OCI-LY3 (cell line): ENCODE results near the gene OPN1MW3.

ENCODE experiments used
- H2AFZ ChIP-seq: fragments of 200-600, 300-600 bp; shearing (Covaris generic); 2 replicates; pipeline ENCODE4 v1.6.0; 2014; ENCODE audit warnings: antibody characterized with exemption, low read depth, low read length
- H3K27ac ChIP-seq: fragments of 200-600, 300-600 bp; sonication (generic); 2 replicates; pipeline ENCODE4 v1.5.1; 2014; ENCODE audit warnings: mild to moderate bottlenecking, low read length, moderate library complexity, mixed read lengths
- H3K27me3 ChIP-seq: fragments of 200-600, 300-600 bp; sonication (generic); 2 replicates; pipeline ENCODE4 v1.6.1; 2014; ENCODE audit warnings: low read depth, low read length, mixed read lengths
- H3K36me3 ChIP-seq: fragments of 200-600, 300-600 bp; sonication (generic); replicated peaks from 2 replicates; pipeline ENCODE3; 2014; ENCODE audit warnings: low read depth, low read length, mixed read lengths
- H3K4me1 ChIP-seq: fragments of 300-600, 200-600 bp; sonication (generic); 2 replicates; pipeline ENCODE4 v1.6.1; 2014; ENCODE audit warnings: low read length, mixed read lengths
- H3K4me2 ChIP-seq: fragments of 200-600, 300-600 bp; sonication (generic); 2 replicates; pipeline ENCODE4 v1.6.1; 2014; ENCODE audit warnings: low read length, mixed read lengths
- H3K4me3 ChIP-seq: fragments of 300-600, 200-600 bp; sonication (generic); 2 replicates; pipeline ENCODE4 v1.5.1; 2014; ENCODE audit warnings: antibody characterized with exemption, mild to moderate bottlenecking, low read length, moderate library complexity
- H3K79me2 ChIP-seq: fragments of 300-600, 200-600 bp; shearing (Covaris generic); 2 replicates; pipeline ENCODE4 v1.6.1; 2014; ENCODE audit warnings: mild to moderate bottlenecking, low read length, mixed read lengths
- H3K9ac ChIP-seq: fragments of 300-600, 200-600 bp; shearing (Covaris generic); 2 replicates; pipeline ENCODE4 v1.6.0; 2014; ENCODE audit warnings: mild to moderate bottlenecking, low read length, moderate library complexity
- H3K9me3 ChIP-seq: fragments of 200-600, 300-600 bp; shearing (Covaris generic); 2 replicates; pipeline ENCODE4 v1.6.1; 2014; ENCODE audit warnings: low read length, mixed read lengths; ENCODE audit not compliant: insufficient read depth
- H4K20me1 ChIP-seq: fragments of 200-600, 300-600 bp; sonication (generic); 2 replicates; pipeline ENCODE4 v1.6.1; 2016; ENCODE audit warnings: low read length, mixed read lengths; ENCODE audit not compliant: insufficient read depth
- CTCF ChIP-seq: fragments of 200-600, 300-600 bp; sonication (generic); IDR thresholded peaks from 2 replicates; pipeline ENCODE4 v1.5.1; 2014; ENCODE audit warnings: antibody characterized with exemption, low read length, low read depth
- EZH2phosphoT487 ChIP-seq: fragments of 200-600 bp; shearing (Covaris generic); IDR thresholded peaks from 2 replicates; pipeline ENCODE4 v1.6.1; 2018; ENCODE audit warnings: antibody characterized with exemption, mixed run types, low read depth

OPN1MW3 gene

GRCh38 chrX:154310616-154311536, 53.5 kb downstream of the OPN1MW3 start:
- Histone ChIP-seq H3K36me3 (no peaks in the 10 kb centered on the region), H3K9me3 (no peaks in the 10 kb centered on the region), H3K4me3 (no peak overlapping the region), H3K4me1 (peaks cover 12% of the 10 kb centered on the region), H4K20me1 (no peaks in the 10 kb centered on the region), H3K79me2 (no peaks in the 10 kb centered on the region), H3K4me2 (no peak overlapping the region), H2AFZ (no peak overlapping the region), H3K27ac (no peak overlapping the region), H3K27me3 (no peaks in the 10 kb centered on the region), H3K9ac (no peak overlapping the region)
- TF ChIP-seq EZH2phosphoT487: no peak
- no peak for TF ChIP-seq CTCF

- Histone ChIP-seq H3K9me3 (no peaks in the 10 kb centered on the region), H3K4me3 (no peak overlapping the region), H3K9ac (no peak overlapping the region), H3K4me2 (no peak overlapping the region), H3K4me1 (peaks cover 11% of the 10 kb centered on the region), H3K79me2 (no peaks in the 10 kb centered on the region), H3K36me3 (no peaks in the 10 kb centered on the region), H2AFZ (no peak overlapping the region), H3K27ac (no peak overlapping the region), H3K27me3 (no peaks in the 10 kb centered on the region), H4K20me1 (no peaks in the 10 kb centered on the region)
- no peak for TF ChIP-seq CTCF
These were observed 54.7 kb downstream of the OPN1MW3 start for GRCh38 chrX:154312116-154312515.

DNA sequence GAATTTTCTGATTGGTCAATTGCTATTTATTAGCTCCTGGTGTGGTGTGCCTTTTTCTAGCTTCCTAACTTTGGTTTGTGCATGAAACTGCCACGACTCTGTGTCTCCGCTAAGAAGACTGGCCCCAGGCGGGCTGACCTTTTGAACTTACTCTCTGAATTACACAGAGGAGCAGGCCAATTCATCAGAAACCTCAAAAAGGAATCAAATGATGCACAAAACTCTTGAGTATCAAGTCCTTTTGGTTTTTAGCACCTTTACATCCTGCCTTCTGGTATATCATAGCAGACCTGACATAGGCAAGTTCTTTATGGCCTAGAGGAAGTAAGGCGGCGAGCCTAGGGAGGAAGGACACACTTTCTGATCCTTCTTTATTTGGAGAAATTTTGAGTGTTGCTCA, 55.8 kb downstream of the OPN1MW3 start:
- Histone ChIP-seq H2AFZ (no peak overlapping the region), H3K4me2 (no peak overlapping the region), H3K4me3 (no peak overlapping the region), H3K4me1 (peaks cover 11% of the 10 kb centered on the region), H4K20me1 (no peaks in the 10 kb centered on the region), H3K9ac (no peak overlapping the region), H3K27ac (no peak overlapping the region), H3K27me3 (no peaks in the 10 kb centered on the region), H3K79me2 (no peaks in the 10 kb centered on the region), H3K36me3 (no peaks in the 10 kb centered on the region), H3K9me3 (no peaks in the 10 kb centered on the region)
- no peak for TF ChIP-seq CTCF
- TF ChIP-seq EZH2phosphoT487: no peak

DNA sequence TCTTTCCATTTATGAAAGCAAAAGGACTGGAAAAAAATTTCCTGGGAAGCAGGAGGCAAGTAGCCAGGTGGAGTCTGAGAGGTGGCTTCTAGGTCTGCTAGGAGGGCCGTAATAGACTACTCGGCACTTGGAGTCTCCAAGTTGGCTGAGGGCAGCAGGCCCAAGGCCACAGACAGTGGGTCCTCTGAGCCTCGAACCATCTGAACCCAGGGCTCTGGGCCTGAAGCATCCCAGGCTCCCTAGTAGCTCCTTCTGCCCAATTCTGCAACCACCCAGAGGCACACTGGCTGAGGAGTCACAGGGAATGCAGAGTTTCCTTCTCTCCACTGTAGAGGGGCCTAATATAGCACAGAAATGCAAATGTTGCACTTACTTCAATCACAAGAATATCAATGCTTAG, 58.0 kb downstream of the OPN1MW3 start:
- Histone ChIP-seq H3K9me3 (no peaks in the 10 kb centered on the region), H3K27me3 (peaks cover 9% of the 10 kb centered on the region; the same call in 1 of the 2 replicates), H3K36me3 (no peaks in the 10 kb centered on the region), H3K27ac (no peak overlapping the region), H3K79me2 (no peaks in the 10 kb centered on the region), H3K4me2 (no peak overlapping the region), H3K9ac (no peak overlapping the region), H3K4me3 (no peak overlapping the region), H3K4me1 (peaks cover 7% of the 10 kb centered on the region), H4K20me1 (no peaks in the 10 kb centered on the region), H2AFZ (no peak overlapping the region)
- no peak for TF ChIP-seq EZH2phosphoT487
- no peak for TF ChIP-seq CTCF
